Endothelial cell of hepatic sinusoid (primary cell): ENCODE results near the gene TEX101.
"Not testable (repeated sequence)": the region's sequence is repeated elsewhere in the genome, so short reads cannot be mapped to it uniquely, and the experiment has no call there.

Experiments used
- in situ Hi-C: cut with HindIII; loops from 2 replicates; pipeline ENCODE4 v1.10.0; 2017; ENCODE audit warnings: low sequenced_read_pairs

TEX101 gene

GRCh38 chr19:43414554-43414953 lies at the start of gene TEX101:
Gene TEX101, plus strand, starts transcription at chr19:43414890. Its CDS starts 1,030 bp downstream, at chr19:43415920.
- in situ Hi-C loops = no loop called here

GRCh38 chr19:43365677-43366076 lies 49.0 kb upstream of the TEX101 start:
- in situ Hi-C loops = not testable (repeated sequence)

GRCh38 chr19:43367822-43368221 lies 46.9 kb upstream of the TEX101 start:
- in situ Hi-C loops = no loop called here

GRCh38 chr19:43368897-43369296 lies 45.8 kb upstream of the TEX101 start:
- in situ Hi-C loops = not testable (repeated sequence)

- in situ Hi-C loops = no loop called here
These were observed 42.8 kb upstream of the TEX101 start for GRCh38 chr19:43371909-43372308.

GRCh38 chr19:43372462-43372861 lies 42.2 kb upstream of the TEX101 start:
- in situ Hi-C loops = no loop called here

- in situ Hi-C loops = not testable (repeated sequence)
These were observed 37.1 kb upstream of the TEX101 start for GRCh38 chr19:43377624-43378023.

- in situ Hi-C loops = no loop called here
These were observed 34.7 kb upstream of the TEX101 start for GRCh38 chr19:43380008-43380407.

GRCh38 chr19:43380771-43381386 lies 33.8 kb upstream of the TEX101 start:
- in situ Hi-C loops = no loop called here

- in situ Hi-C loops = not testable (repeated sequence)
These were observed 32.0 kb upstream of the TEX101 start for GRCh38 chr19:43382586-43383216.

- in situ Hi-C loops = not testable (repeated sequence)
These were observed 31.4 kb upstream of the TEX101 start for GRCh38 chr19:43383254-43383653.

GRCh38 chr19:43383759-43384158 lies 30.9 kb upstream of the TEX101 start:
- in situ Hi-C loops = not testable (repeated sequence)

GRCh38 chr19:43390903-43391551 lies 23.7 kb upstream of the TEX101 start:
- in situ Hi-C loops = not testable (repeated sequence)

GRCh38 chr19:43391552-43391935 lies 23.1 kb upstream of the TEX101 start:
- in situ Hi-C loops = not testable (repeated sequence)

- in situ Hi-C loops = not testable (repeated sequence)
These were observed 21.2 kb upstream of the TEX101 start for GRCh38 chr19:43393501-43393900.

GRCh38 chr19:43395561-43395960 lies 19.1 kb upstream of the TEX101 start:
- in situ Hi-C loops = no loop called here

GRCh38 chr19:43406297-43406696 lies 8.4 kb upstream of the TEX101 start:
- in situ Hi-C loops = no loop called here

GRCh38 chr19:43407416-43408005 lies 7.2 kb upstream of the TEX101 start:
- in situ Hi-C loops = no loop called here

GRCh38 chr19:43408043-43408442 lies 6.6 kb upstream of the TEX101 start:
- in situ Hi-C loops = no loop called here

- in situ Hi-C loops = no loop called here
These were observed 5.3 kb upstream of the TEX101 start for GRCh38 chr19:43409415-43409814.

GRCh38 chr19:43412441-43412840 lies 2.2 kb upstream of the TEX101 start:
- in situ Hi-C loops = no loop called here
